Thyroid gland (tissue), 4 donors: Measurements from ENCODE around the gene MRPL21.

Experiments
- POLR2A ChIP-seq, 2 donors: fragments of 450-650 bp; IDR thresholded peaks; one replicate each; pipeline ENCODE4 v1.6.1; 2017; ENCODE audit warnings: antibody characterized with exemption in 2 of 2, mild to moderate bottlenecking in 2 of 2, moderate library complexity in 1 of 2
- TF ChIP-seq, protein P1 (sequence below), 6 experiments: fragments of 200-600 bp in 3 of 6; fragments of 450-650 bp in 3 of 6; sonication (generic) in 3 of 6; IDR thresholded peaks; one replicate each; pipeline ENCODE4 v1.5.1; 2016 to 2019; ENCODE audit warnings: antibody characterized with exemption in 6 of 6, mild to moderate bottlenecking in 2 of 6, inconsistent platforms in 1 of 6, moderate library complexity in 1 of 6

DNA sequence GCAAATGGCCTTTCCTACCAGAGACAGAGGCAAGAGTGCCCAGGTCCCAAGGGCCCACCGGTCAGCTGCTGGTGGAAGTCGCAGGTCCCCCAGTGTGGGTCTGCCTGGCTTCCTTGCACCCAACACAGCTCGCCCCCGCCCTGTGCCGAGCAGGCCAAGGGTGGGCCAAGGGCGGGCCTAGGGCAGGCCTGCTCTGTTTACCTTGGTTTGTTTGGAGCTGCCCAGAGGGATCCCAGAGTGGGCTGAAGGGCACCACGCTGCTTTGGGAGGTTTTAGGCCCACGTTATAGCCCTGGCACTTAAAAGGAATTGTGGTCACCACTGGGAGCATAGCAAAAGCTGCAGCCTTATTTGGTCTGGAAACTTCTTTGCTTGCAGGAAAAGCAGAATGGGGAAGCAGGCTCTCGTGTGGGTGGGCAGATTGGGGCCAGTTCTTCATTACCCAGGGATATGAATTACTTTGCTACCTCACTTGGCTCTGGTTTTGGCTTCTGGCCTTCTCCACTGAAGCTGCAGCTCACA, 39.2 kb upstream of the MRPL21 start:
- TF ChIP-seq, protein P1, sequence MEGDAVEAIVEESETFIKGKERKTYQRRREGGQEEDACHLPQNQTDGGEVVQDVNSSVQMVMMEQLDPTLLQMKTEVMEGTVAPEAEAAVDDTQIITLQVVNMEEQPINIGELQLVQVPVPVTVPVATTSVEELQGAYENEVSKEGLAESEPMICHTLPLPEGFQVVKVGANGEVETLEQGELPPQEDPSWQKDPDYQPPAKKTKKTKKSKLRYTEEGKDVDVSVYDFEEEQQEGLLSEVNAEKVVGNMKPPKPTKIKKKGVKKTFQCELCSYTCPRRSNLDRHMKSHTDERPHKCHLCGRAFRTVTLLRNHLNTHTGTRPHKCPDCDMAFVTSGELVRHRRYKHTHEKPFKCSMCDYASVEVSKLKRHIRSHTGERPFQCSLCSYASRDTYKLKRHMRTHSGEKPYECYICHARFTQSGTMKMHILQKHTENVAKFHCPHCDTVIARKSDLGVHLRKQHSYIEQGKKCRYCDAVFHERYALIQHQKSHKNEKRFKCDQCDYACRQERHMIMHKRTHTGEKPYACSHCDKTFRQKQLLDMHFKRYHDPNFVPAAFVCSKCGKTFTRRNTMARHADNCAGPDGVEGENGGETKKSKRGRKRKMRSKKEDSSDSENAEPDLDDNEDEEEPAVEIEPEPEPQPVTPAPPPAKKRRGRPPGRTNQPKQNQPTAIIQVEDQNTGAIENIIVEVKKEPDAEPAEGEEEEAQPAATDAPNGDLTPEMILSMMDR (IDR thresholded peaks at IDR 0.05), result no peak
- TF ChIP-seq POLR2A (IDR thresholded peaks at IDR 0.05), result no peak
